OCI-LY1 (cell line): Measurements from ENCODE around the gene NCDN.
A peak's percentile ranks its signal among the peaks of the same experiment; 100 is the strongest.

Source experiments
- H2AFZ ChIP-seq: fragments of 200-600 bp; sonication (generic), shearing (Covaris generic); 2 replicates; pipeline ENCODE4 v1.6.0; 2014; ENCODE audit warnings: antibody characterized with exemption, mild to moderate bottlenecking, low read length
- H3F3A ChIP-seq: fragments of 200-600 bp; sonication (generic), shearing (Covaris generic); 2 replicates; pipeline ENCODE4 v1.6.0; 2014; ENCODE audit warnings: mild to moderate bottlenecking, antibody characterized with exemption, low read length, moderate library complexity; ENCODE audit not compliant: insufficient read depth
- H3K27ac ChIP-seq: fragments of 200-600 bp; sonication (generic); 2 replicates; pipeline ENCODE4 v1.5.1; 2014; ENCODE audit warnings: low read length, mixed run types, mild to moderate bottlenecking, low read depth; ENCODE audit not compliant: poor library complexity, severe bottlenecking
- H3K27me3 ChIP-seq: fragments of 200-600 bp; sonication (generic); 2 replicates; pipeline ENCODE4 v1.6.0; 2014; ENCODE audit warnings: antibody characterized with exemption, mild to moderate bottlenecking, low read length, moderate library complexity; ENCODE audit not compliant: insufficient read depth
- H3K36me3 ChIP-seq: fragments of 200-600 bp; sonication (generic); 2 replicates; pipeline ENCODE4 v1.6.1; 2014; ENCODE audit warnings: mild to moderate bottlenecking, antibody characterized with exemption, low read length, moderate library complexity, mixed read lengths; ENCODE audit not compliant: insufficient read depth
- H3K4me1 ChIP-seq: fragments of 200-600 bp; sonication (generic); 2 replicates; pipeline ENCODE4 v1.5.1; 2014; ENCODE audit warnings: mild to moderate bottlenecking, low read length, moderate library complexity; ENCODE audit not compliant: insufficient read depth, severe bottlenecking
- H3K4me2 ChIP-seq: fragments of 200-600 bp; sonication (generic), shearing (Covaris generic); 2 replicates; pipeline ENCODE4 v1.6.1; 2014; ENCODE audit warnings: low read length
- H3K4me3 ChIP-seq: fragments of 200-600 bp; sonication (generic); 2 replicates; pipeline ENCODE4 v1.5.1; 2014; ENCODE audit warnings: low read length, low read depth, mild to moderate bottlenecking, mixed read lengths; ENCODE audit not compliant: poor library complexity, severe bottlenecking
- H3K79me2 ChIP-seq: fragments of 200-600 bp; shearing (Covaris generic); 2 replicates; pipeline ENCODE4 v1.6.1; 2016; ENCODE audit warnings: mixed run types, low read length, mixed read lengths; ENCODE audit not compliant: insufficient read depth
- H3K9ac ChIP-seq: fragments of 200-600 bp; sonication (generic), shearing (Covaris generic); 2 replicates; pipeline ENCODE4 v1.6.1; 2014; ENCODE audit warnings: mild to moderate bottlenecking, low read length, mixed read lengths
- H3K9me2 ChIP-seq: fragments of 200-600 bp; sonication (generic), shearing (Covaris generic); 2 replicates; pipeline ENCODE4 v1.6.1; 2014; ENCODE audit warnings: low read depth, mild to moderate bottlenecking, low read length, mixed read lengths
- H3K9me3 ChIP-seq: fragments of 200-600 bp; shearing (Covaris generic); 2 replicates; pipeline ENCODE4 v1.6.1; 2014; ENCODE audit warnings: low read length, mixed read lengths
- H4K20me1 ChIP-seq: fragments of 200-600 bp; sonication (generic), shearing (Covaris generic); 2 replicates; pipeline ENCODE4 v1.6.0; 2016; ENCODE audit warnings: mild to moderate bottlenecking, low read length; ENCODE audit not compliant: insufficient read depth
- CTCF ChIP-seq: fragments of 200-600 bp; sonication (generic), shearing (Covaris generic); IDR thresholded peaks from 2 replicates; pipeline ENCODE4 v1.5.1; 2017; ENCODE audit warnings: mild to moderate bottlenecking, antibody characterized with exemption, low read length, moderate library complexity, mixed read lengths
- EZH2 ChIP-seq: fragments of 200-600 bp; sonication (generic), shearing (Covaris generic); IDR thresholded peaks from 2 replicates; pipeline ENCODE4 v1.8.0; 2017; ENCODE audit warnings: borderline replicate concordance, mixed run types, mild to moderate bottlenecking, antibody characterized with exemption, low read length, moderate library complexity, mixed read lengths

NCDN gene

GRCh38 chr1:35553851-35554250 lies 3.7 kb upstream of the NCDN start:
- Histone ChIP-seq H3F3A (peaks cover under 1% of the 10 kb centered on the region; the same call in 1 of the 2 replicates), H3K27me3 (no peaks in the 10 kb centered on the region), H3K9me2 (no peaks in the 10 kb centered on the region), H4K20me1 (no peaks in the 10 kb centered on the region), H3K4me1 (peaks cover 34% of the 10 kb centered on the region), H2AFZ (no peak overlapping the region), H3K79me2 (no peaks in the 10 kb centered on the region; the same call in 1 of the 2 replicates), H3K36me3 (peaks cover 40% of the 10 kb centered on the region), H3K4me2 (no peak overlapping the region), H3K4me3 (no peak overlapping the region), H3K9me3 (no peaks in the 10 kb centered on the region), H3K27ac (no peak overlapping the region), H3K9ac (no peak overlapping the region)
- TF ChIP-seq CTCF = no peak

GRCh38 chr1:35554266-35555211 lies 3.1 kb upstream of the NCDN start:
- Histone ChIP-seq H3K36me3 (peaks cover 33% of the 10 kb centered on the region), H2AFZ (no peak overlapping the region), H3K4me3 (no peak overlapping the region), H3K9ac (no peak overlapping the region), H3K27me3 (no peaks in the 10 kb centered on the region), H3K4me2 (no peak overlapping the region; the same call in 1 of the 2 replicates), H3K79me2 (no peaks in the 10 kb centered on the region; the same call in 1 of the 2 replicates), H3K4me1 (peaks cover 39% of the 10 kb centered on the region), H3F3A (peaks cover 6% of the 10 kb centered on the region; the same call in 1 of the 2 replicates), H3K9me2 (no peaks in the 10 kb centered on the region), H3K9me3 (no peaks in the 10 kb centered on the region), H4K20me1 (no peaks in the 10 kb centered on the region), H3K27ac (no peak overlapping the region)
- TF ChIP-seq EZH2 (no peak), CTCF (no peak)

- H3F3A ChIP-seq = peaks cover 6% of the 10 kb centered on the region; the same call in 1 of the 2 replicates
- peak overlapping the region; percentile 88 for H3K4me3 ChIP-seq
- H3K27me3 ChIP-seq = no peaks in the 10 kb centered on the region
- no peaks in the 10 kb centered on the region; the same call in 1 of the 2 replicates for H3K79me2 ChIP-seq
- no peak overlapping the region for H2AFZ ChIP-seq
- no peaks in the 10 kb centered on the region for H3K9me3 ChIP-seq
- H3K9me2 ChIP-seq = no peaks in the 10 kb centered on the region
- H3K27ac ChIP-seq = no peak overlapping the region
- peaks cover 27% of the 10 kb centered on the region for H3K36me3 ChIP-seq
- H4K20me1 ChIP-seq = no peaks in the 10 kb centered on the region
- peaks cover 39% of the 10 kb centered on the region for H3K4me1 ChIP-seq
- H3K9ac ChIP-seq = no peak overlapping the region
- H3K4me2 ChIP-seq = peak overlapping the region; percentile 93; the same call in 1 of the 2 replicates
- no peak for TF ChIP-seq CTCF
Measured at GRCh38 chr1:35555212-35555584, 2.4 kb upstream of the NCDN start.
